Gastrocnemius medialis (tissue), 4 donors: ENCODE results near the gene SMPDL3A.

Experiments used
- POLR2A ChIP-seq, 2 donors: fragments of 450-650 bp; IDR thresholded peaks; one replicate each; pipeline ENCODE4 v1.6.1; 2017; ENCODE audit warnings: antibody characterized with exemption in 2 of 2, mild to moderate bottlenecking in 2 of 2, moderate library complexity in 2 of 2
- TF ChIP-seq, protein P1 (sequence below), 5 experiments: fragments of 450-650 bp in 3 of 5; fragments of 200-600 bp in 2 of 5; sonication (generic) in 2 of 5; IDR thresholded peaks in 4 of 5; conservative IDR thresholded peaks in 1 of 5; 1 replicate in 4 of 5; 2 replicates in 1 of 5; pipeline ENCODE4 v1.5.1; 2016 to 2019; ENCODE audit warnings: antibody characterized with exemption in 5 of 5, mild to moderate bottlenecking in 3 of 5, moderate library complexity in 3 of 5

DNA sequence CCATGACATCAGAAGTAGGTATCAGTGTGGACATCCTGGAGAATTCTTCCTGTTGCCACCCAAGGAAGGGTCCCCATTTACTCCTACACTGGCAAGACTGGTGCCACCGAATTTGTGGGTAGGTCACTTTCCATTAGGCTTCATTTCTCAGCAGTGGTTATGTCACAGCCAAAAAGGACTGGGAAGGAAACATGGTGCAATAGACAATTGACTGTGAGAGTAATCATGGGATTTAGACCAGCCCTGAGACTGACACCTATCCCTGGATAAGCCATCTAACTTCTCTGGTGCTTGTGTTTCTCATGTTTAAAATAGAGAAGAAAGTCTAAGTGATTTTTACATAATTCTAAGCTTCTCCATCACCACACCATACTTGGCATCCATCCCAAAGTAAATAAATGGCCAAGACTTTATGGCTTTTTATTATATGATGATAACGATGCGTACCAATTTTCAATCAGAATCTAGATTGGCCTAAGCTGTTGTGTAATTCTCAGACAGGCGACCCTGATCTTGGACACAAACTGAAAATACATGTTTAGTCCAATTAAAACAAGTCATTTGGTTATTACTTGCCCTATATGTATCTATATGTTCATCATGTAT lies 10.2 kb downstream of the SMPDL3A start:
- TF ChIP-seq, protein P1, sequence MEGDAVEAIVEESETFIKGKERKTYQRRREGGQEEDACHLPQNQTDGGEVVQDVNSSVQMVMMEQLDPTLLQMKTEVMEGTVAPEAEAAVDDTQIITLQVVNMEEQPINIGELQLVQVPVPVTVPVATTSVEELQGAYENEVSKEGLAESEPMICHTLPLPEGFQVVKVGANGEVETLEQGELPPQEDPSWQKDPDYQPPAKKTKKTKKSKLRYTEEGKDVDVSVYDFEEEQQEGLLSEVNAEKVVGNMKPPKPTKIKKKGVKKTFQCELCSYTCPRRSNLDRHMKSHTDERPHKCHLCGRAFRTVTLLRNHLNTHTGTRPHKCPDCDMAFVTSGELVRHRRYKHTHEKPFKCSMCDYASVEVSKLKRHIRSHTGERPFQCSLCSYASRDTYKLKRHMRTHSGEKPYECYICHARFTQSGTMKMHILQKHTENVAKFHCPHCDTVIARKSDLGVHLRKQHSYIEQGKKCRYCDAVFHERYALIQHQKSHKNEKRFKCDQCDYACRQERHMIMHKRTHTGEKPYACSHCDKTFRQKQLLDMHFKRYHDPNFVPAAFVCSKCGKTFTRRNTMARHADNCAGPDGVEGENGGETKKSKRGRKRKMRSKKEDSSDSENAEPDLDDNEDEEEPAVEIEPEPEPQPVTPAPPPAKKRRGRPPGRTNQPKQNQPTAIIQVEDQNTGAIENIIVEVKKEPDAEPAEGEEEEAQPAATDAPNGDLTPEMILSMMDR (IDR thresholded peaks at IDR 0.05 in 4 of 5, conservative IDR thresholded peaks at IDR 0.05 in 1 of 5), result no peak
- TF ChIP-seq POLR2A (IDR thresholded peaks at IDR 0.05), result no peak
